Hepatocyte (in vitro differentiated cells): Measurements from ENCODE around the gene SYNE2. TPM values are rescaled to one million over a fixed set of nuclear protein-coding genes. Genes with fewer than 3 reads are reported as not detected.

Experiments used
- DNase-seq: peaks from one replicate; pipeline ENCODE4 v3.0.0-alpha.2; 2016; ENCODE audit warnings: low spot score
- H2AFZ ChIP-seq: fragments of 200-600 bp; sonication (generic); 2 replicates; pipeline ENCODE4 v1.6.0; 2016; ENCODE audit warnings: antibody characterized with exemption, mild to moderate bottlenecking
- H3K27ac ChIP-seq: fragments of 200-600 bp; sonication (generic); 2 replicates; pipeline ENCODE4 v1.5.1; 2016; ENCODE audit warnings: mild to moderate bottlenecking
- H3K27me3 ChIP-seq: fragments of 200-600 bp; sonication (generic); 2 replicates; pipeline ENCODE4 v1.6.1; 2016
- H3K36me3 ChIP-seq: fragments of 200-600 bp; sonication (generic); replicated peaks from 2 replicates; pipeline ENCODE4 v1.5.1; 2016; ENCODE audit warnings: low read depth; ENCODE audit not compliant: insufficient read depth
- H3K4me1 ChIP-seq: fragments of 200-600 bp; sonication (generic); 2 replicates; pipeline ENCODE4 v1.5.1; 2016; ENCODE audit warnings: mild to moderate bottlenecking, moderate library complexity; ENCODE audit not compliant: insufficient read depth
- H3K4me2 ChIP-seq: fragments of 200-600 bp; sonication (generic); 2 replicates; pipeline ENCODE4 v1.6.0; 2016
- H3K4me3 ChIP-seq: fragments of 200-600 bp; sonication (generic); 2 replicates; pipeline ENCODE4 v1.5.1; 2016; ENCODE audit warnings: mild to moderate bottlenecking
- H3K79me2 ChIP-seq: fragments of 200-600 bp; sonication (generic); 2 replicates; pipeline ENCODE4 v1.6.0; 2017; ENCODE audit warnings: mild to moderate bottlenecking
- H3K9me2 ChIP-seq: fragments of 200-600 bp; sonication (generic); replicated peaks from 2 replicates; pipeline ENCODE4 v1.6.0; 2017; ENCODE audit warnings: mild to moderate bottlenecking; ENCODE audit not compliant: insufficient read depth
- H3K9me3 ChIP-seq: fragments of 200-600 bp; sonication (generic); 2 replicates; pipeline ENCODE4 v1.5.1; 2016; ENCODE audit warnings: low read depth, mild to moderate bottlenecking
- H4K20me1 ChIP-seq: fragments of 200-600 bp; sonication (generic); 2 replicates; pipeline ENCODE4 v1.6.0; 2016; ENCODE audit warnings: mild to moderate bottlenecking; ENCODE audit not compliant: insufficient read depth, poor library complexity, severe bottlenecking
- CTCF ChIP-seq: fragments of 200-600 bp; sonication (generic); IDR thresholded peaks from 2 replicates; pipeline ENCODE4 v1.5.1; 2016; ENCODE audit warnings: antibody characterized with exemption, mild to moderate bottlenecking; ENCODE audit not compliant: poor library complexity
- EZH2 ChIP-seq: fragments of 200-600 bp; sonication (generic); IDR thresholded peaks from 2 replicates; pipeline ENCODE4 v1.6.1; 2016; ENCODE audit warnings: antibody characterized with exemption, mild to moderate bottlenecking, borderline replicate concordance
- EZH2phosphoT487 ChIP-seq: fragments of 200-600 bp; sonication (generic); IDR thresholded peaks from one replicate; pipeline ENCODE4 v1.6.1; 2018; ENCODE audit warnings: antibody characterized with exemption, mild to moderate bottlenecking, low read depth, moderate library complexity; ENCODE audit not compliant: unreplicated experiment, severe bottlenecking
- WGBS: methylation state at CpG from one replicate; pipeline ENCODE4 v1.1.6; 2016; ENCODE audit warnings: low lambda C conversion rate; ENCODE audit errors: missing lambda C conversion rate; 5-methylcytosine and 5-hydroxymethylcytosine counted together
- polyA plus RNA-seq: library from polyadenylated mRNA; unstranded; fragments of >200 nt; fragmentation: Nextera tagmentation; extraction: Ambion mirVana; gene quantifications from 2 replicates; pipeline ENCODE4 v1.2.1, GENCODE V29; 2016
- total RNA-seq: library from RNA; depleted of rRNA; stranded (reverse); fragments of >200 nt; gene quantifications from 2 replicates; pipeline ENCODE4 v1.2.3, GENCODE V29; 2014

Gene SYNE2
- total and polyA plus RNA-seq, 2 experiments from 2014 or later: 21.0 to 58.6 TPM

- H3K4me3 ChIP-seq: no peak overlapping the region
- no peaks in the 10 kb centered on the region for H4K20me1 ChIP-seq
- peak overlapping the region; percentile 84 for H3K27ac ChIP-seq
- H3K27me3 ChIP-seq: no peaks in the 10 kb centered on the region
- no peaks in the 10 kb centered on the region for H3K36me3 ChIP-seq
- H3K79me2 ChIP-seq: no peaks in the 10 kb centered on the region
- WGBS: 59% methylated on average over 5 of the region's 5 CpGs
- peaks cover 16% of the 10 kb centered on the region for H3K4me1 ChIP-seq
- no peak for TF ChIP-seq EZH2phosphoT487
- TF ChIP-seq EZH2: no peak
- no peak for TF ChIP-seq CTCF
- peak; percentile 44 for DNase-seq
- no peak overlapping the region for H2AFZ ChIP-seq
- peak overlapping the region; percentile 14 for H3K4me2 ChIP-seq
- H3K9me2 ChIP-seq: no peaks in the 10 kb centered on the region
- H3K9me3 ChIP-seq: no peaks in the 10 kb centered on the region
Observed at GRCh38 chr14:64213086-64213485, 360.3 kb downstream of the SYNE2 start.

GRCh38 chr14:64213853-64214570 lies 361.2 kb downstream of the SYNE2 start:
- TF ChIP-seq CTCF (no peak), EZH2 (no peak), EZH2phosphoT487 (no peak)
- Histone ChIP-seq H3K79me2 (no peaks in the 10 kb centered on the region), H3K4me2 (peak overlapping the region; percentile 14), H3K4me1 (peaks cover 16% of the 10 kb centered on the region), H3K27ac (peak overlapping the region; percentile 84), H3K4me3 (no peak overlapping the region), H4K20me1 (no peaks in the 10 kb centered on the region), H3K27me3 (no peaks in the 10 kb centered on the region), H2AFZ (no peak overlapping the region), H3K9me3 (no peaks in the 10 kb centered on the region), H3K36me3 (no peaks in the 10 kb centered on the region), H3K9me2 (no peaks in the 10 kb centered on the region)
- DNase-seq: no peak
- WGBS: 93% methylated on average over 15 of the region's 15 CpGs

- Histone ChIP-seq H3K9me3 (no peaks in the 10 kb centered on the region), H2AFZ (no peak overlapping the region), H3K4me3 (no peak overlapping the region), H3K79me2 (no peaks in the 10 kb centered on the region), H3K4me1 (peaks cover 16% of the 10 kb centered on the region), H4K20me1 (no peaks in the 10 kb centered on the region), H3K4me2 (no peak overlapping the region), H3K9me2 (no peaks in the 10 kb centered on the region), H3K27me3 (no peaks in the 10 kb centered on the region), H3K27ac (no peak overlapping the region), H3K36me3 (no peaks in the 10 kb centered on the region)
- TF ChIP-seq EZH2 (no peak), CTCF (no peak), EZH2phosphoT487 (no peak)
- WGBS: 99% methylated on average over 10 of the region's 10 CpGs
- DNase-seq: no peak
Observed at GRCh38 chr14:64215274-64215673, 362.5 kb downstream of the SYNE2 start.
